ENCODE data around the gene GNB1L. TPM values are rescaled to one million over a fixed set of nuclear protein-coding genes. Genes with fewer than 3 reads are reported as not detected.

Gene GNB1L
- total and polyA plus RNA-seq, 9 of the 15 experiments (the other 6 are each of a cell fraction or from before 2014, with no cell fraction given), result 0.56 to 50.5 (median 10.2) TPM

GRCh38 chr22:19884161-19884953, 29.7 kb upstream of the GNB1L start (continued):
- TF ChIP-seq CHD7 (IDR thresholded peaks at IDR 0.05; ENCODE audit: low read depth, low read length), result peak; percentile 53
